Measurements from ENCODE around the gene PRSS16. TPM values are rescaled to one million over a fixed set of nuclear protein-coding genes. Genes with fewer than 3 reads are reported as not detected.

Gene PRSS16
- total and polyA plus RNA-seq, 9 of the 15 experiments (the other 6 are each of a cell fraction or from before 2014, with no cell fraction given), result 4.5 to 21.3 (median 12.1) TPM

GRCh38 chr6:27237089-27237803, 10.3 kb upstream of the PRSS16 start (continued):
- no peak for TF ChIP-seq CHD4 (IDR thresholded peaks at IDR 0.05; ENCODE audit: insufficient read depth, insufficient replicate concordance, low read depth, low read length, poor library complexity, severe bottlenecking)
- no peak for TF ChIP-seq RBBP5 (IDR thresholded peaks at IDR 0.05; ENCODE audit: borderline replicate concordance, insufficient read depth, low read length, poor library complexity, severe bottlenecking)
- TF ChIP-seq PREB (CRISPR knock-in tag; IDR thresholded peaks at IDR 0.05), result 0 out of 2 replicates have a peak, but pooled peaks have one; percentile 69
- no peak for TF ChIP-seq ZBTB26 (CRISPR knock-in tag; IDR thresholded peaks at IDR 0.05)
- no peak for TF ChIP-seq SFPQ (IDR thresholded peaks at IDR 0.05; ENCODE audit: low read depth, low read length)
- TF ChIP-seq YY1 (IDR thresholded peaks at IDR 0.05; ENCODE audit: borderline replicate concordance in 1 of 3, control insufficient read depth in 1 of 3, extremely low read depth in 1 of 3, insufficient read depth in 3 of 3, insufficient read length in 1 of 3, insufficient replicate concordance in 2 of 3, low read depth in 1 of 3, low read length in 2 of 3), result peak in 1 of 3 experiments; percentile 45
- no peak for TF ChIP-seq SAFB (IDR thresholded peaks at IDR 0.05; ENCODE audit: borderline replicate concordance, low read depth, low read length)
- TF ChIP-seq DACH1 (IDR thresholded peaks at IDR 0.05; ENCODE audit: partially characterized antibody), result no peak
- TF ChIP-seq ASH1L (IDR thresholded peaks at IDR 0.05; ENCODE audit: borderline replicate concordance, low read depth, partially characterized antibody), result no peak
- no peak for TF ChIP-seq ZNF263 (CRISPR knock-in tag; IDR thresholded peaks at IDR 0.05; ENCODE audit: borderline replicate concordance)
- TF ChIP-seq ZNF282 (CRISPR knock-in tag; IDR thresholded peaks at IDR 0.05), result no peak
- no peak for TF ChIP-seq JUND (IDR thresholded peaks at IDR 0.05; ENCODE audit: borderline replicate concordance, low read depth, low read length)
- TF ChIP-seq JUND (tag; IDR thresholded peaks at IDR 0.05; ENCODE audit: borderline replicate concordance, low read depth, low read length), result peak; percentile 9; the same call in 1 of the 3 replicates
- TF ChIP-seq SUPT5H (IDR thresholded peaks at IDR 0.05), result no peak
- TF ChIP-seq CREB3L1 (IDR thresholded peaks at IDR 0.05; ENCODE audit: borderline replicate concordance, low read depth), result 0 out of 2 replicates have a peak, but pooled peaks have one; percentile 15
- TF ChIP-seq NFIX (CRISPR knock-in tag; IDR thresholded peaks at IDR 0.05; ENCODE audit: low read depth), result no peak
- peak; percentile 43 for TF ChIP-seq KDM5B (IDR thresholded peaks at IDR 0.05; ENCODE audit: insufficient replicate concordance, low read depth, low read length)

Data from K562 (cell line).